HG03342 (cell line): Measurements from ENCODE around the gene BSG.
A peak's percentile ranks its signal among the peaks of the same experiment; 100 is the strongest.

Source experiments
- ATAC-seq: cut with Tn5 transposase; IDR thresholded peaks from one replicate; pipeline ENCODE4 v1.9.1; 2021; ENCODE audit warnings: mild to moderate bottlenecking, moderate library complexity; ENCODE audit not compliant: unreplicated experiment

BSG gene

GRCh38 chr19:572140-572742 is at the start of gene BSG:
BSG (plus strand) TSS chr19:572596; CDS start chr19:572635, 39 bp downstream.
- ATAC-seq, result peak; percentile 74

- ATAC-seq, result no peak
These were observed 49.7 kb upstream of the BSG start for GRCh38 chr19:522726-523125.

GRCh38 chr19:524062-524674 is 48.2 kb upstream of the BSG start:
- no peak for ATAC-seq

GRCh38 chr19:525029-525428 is 47.4 kb upstream of the BSG start:
- no peak for ATAC-seq

- no peak for ATAC-seq
These were observed 46.5 kb upstream of the BSG start for GRCh38 chr19:525857-526419.

GRCh38 chr19:530134-531008 is 42.0 kb upstream of the BSG start:
- ATAC-seq, result no peak

GRCh38 chr19:531009-531752 is 41.2 kb upstream of the BSG start:
- peak; percentile 59 for ATAC-seq

GRCh38 chr19:531753-532560 is 40.4 kb upstream of the BSG start, which contains the start of gene CDC34:
CDC34 (plus strand) TSS chr19:531760; CDS start chr19:531932, 172 bp downstream.
- ATAC-seq, result peak; percentile 8

- no peak for ATAC-seq
These were observed 39.6 kb upstream of the BSG start for GRCh38 chr19:532561-533363.

- ATAC-seq, result no peak
These were observed 38.9 kb upstream of the BSG start for GRCh38 chr19:533364-534058.

- ATAC-seq, result no peak
These were observed 38.3 kb upstream of the BSG start for GRCh38 chr19:534088-534487.

GRCh38 chr19:535017-535835 is 37.2 kb upstream of the BSG start:
- no peak for ATAC-seq

- ATAC-seq, result no peak
These were observed 36.1 kb upstream of the BSG start for GRCh38 chr19:536031-536880.

GRCh38 chr19:536881-537404 is 35.5 kb upstream of the BSG start:
- ATAC-seq, result no peak

GRCh38 chr19:538641-539428 is 33.6 kb upstream of the BSG start:
- no peak for ATAC-seq
